ENCODE results near the gene COMMD1. TPM values are rescaled to one million over a fixed set of nuclear protein-coding genes. Genes with fewer than 3 reads are reported as not detected.
A peak's percentile ranks its signal among the peaks of the same experiment; 100 is the strongest.
"Not testable (repeated sequence)": the region's sequence is repeated elsewhere in the genome, so short reads cannot be mapped to it uniquely, and the experiment has no call there.

Gene COMMD1
- total RNA-seq, 1 donor from 2014 or later = 16.5 TPM

DNA sequence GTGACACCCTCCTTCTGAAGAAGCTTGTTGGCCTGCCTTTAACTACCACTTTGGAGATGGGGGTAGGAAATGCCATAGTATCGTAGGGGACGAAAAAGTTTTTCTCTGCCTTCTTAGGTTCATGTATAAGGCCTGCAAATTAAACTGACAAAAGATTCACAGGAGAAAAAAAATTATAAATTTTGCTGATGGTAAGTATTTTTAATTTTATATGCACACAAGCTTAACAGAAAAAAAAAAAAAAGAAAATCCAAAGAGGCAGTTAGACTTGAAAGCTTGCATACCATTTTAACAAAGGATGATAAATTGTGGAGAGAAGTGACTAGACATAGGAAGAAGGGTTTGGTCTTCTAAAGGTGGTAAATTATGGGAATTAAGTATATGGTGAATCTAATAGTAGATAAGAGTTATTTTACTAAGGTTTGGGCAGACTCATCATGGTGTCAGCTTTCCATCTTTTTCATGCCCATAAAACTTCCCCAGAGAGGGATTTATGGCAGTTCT, 227.9 kb downstream of the COMMD1 start:
- DNase-seq (ENCODE audit: low spot score) (no peak), ATAC-seq (no peak)

DNA sequence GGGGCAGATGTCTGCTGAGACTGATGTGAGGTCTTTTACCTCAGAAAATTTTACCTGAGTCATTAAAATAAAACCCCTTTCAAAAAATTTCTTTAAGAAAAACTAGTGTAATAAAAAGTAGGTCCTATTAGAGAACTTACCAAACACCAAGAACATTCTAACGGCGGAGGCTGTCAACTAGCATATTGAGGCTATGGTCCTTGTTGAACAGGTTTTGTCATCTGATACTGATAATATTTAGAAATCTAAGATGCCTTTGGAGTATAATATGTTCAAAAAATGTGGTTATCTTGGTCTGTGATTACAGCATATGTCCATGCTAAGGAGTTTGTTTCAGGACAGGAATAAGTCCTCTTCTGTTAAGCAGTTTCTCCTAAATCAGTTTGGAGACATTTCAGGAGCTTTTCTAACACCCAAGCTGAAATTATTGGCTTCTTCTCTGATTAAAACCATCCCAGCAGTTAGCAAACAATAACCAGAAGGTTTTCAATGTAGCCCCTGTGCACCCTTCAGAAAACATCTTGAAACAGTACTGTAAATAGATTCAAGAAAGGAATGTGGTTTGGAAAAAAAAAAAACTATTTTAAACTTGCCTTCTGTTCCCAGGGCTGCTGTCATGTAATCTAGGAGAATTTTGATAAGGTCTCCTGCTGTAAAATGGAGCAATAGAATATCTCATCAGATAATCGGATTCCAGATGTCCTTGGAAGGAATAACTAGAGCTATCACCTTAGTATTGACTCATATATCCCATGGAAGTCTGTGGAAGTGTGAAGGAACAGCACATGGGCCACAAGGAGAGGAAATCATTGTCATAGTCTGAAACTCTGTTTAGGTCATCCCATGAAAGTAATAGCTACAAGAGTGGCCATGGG, 231.7 kb downstream of the COMMD1 start:
- DNase-seq (ENCODE audit: low spot score) = no peak
- no peak for ATAC-seq

DNA sequence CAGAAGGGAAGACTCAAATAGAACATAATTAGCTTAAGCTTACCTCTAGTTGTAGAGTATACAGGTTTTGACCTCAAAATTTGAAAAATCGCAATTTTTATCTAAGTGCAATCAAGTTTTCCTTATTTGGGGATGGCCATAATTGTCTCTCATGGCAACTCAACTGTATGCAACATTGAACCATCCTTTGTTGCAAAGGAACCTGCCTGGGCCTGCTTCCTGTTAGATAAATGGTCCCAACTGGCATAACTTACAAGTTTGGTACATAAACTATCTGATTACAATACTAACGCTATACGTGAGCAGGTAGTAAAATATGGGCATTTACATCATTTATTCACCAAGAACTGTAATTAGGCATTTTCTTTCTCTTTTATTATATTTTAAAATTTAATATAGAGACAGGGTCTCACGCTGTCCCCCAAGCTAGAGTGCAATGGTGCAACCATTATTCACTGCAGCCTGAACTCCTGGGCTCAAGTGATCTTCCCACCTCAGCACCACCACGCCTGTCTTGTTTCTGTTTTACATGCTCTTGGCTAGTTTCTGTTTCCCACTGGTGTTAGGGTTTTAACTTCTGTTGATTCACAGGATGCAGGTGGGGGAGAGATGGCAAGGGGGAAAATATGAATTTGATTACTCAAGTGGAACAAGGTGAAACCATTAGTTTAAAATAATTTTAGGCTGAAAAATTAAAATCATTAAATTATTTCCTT, 235.1 kb downstream of the COMMD1 start:
- DNase-seq (ENCODE audit: low spot score) (no peak), ATAC-seq (no peak)

DNA sequence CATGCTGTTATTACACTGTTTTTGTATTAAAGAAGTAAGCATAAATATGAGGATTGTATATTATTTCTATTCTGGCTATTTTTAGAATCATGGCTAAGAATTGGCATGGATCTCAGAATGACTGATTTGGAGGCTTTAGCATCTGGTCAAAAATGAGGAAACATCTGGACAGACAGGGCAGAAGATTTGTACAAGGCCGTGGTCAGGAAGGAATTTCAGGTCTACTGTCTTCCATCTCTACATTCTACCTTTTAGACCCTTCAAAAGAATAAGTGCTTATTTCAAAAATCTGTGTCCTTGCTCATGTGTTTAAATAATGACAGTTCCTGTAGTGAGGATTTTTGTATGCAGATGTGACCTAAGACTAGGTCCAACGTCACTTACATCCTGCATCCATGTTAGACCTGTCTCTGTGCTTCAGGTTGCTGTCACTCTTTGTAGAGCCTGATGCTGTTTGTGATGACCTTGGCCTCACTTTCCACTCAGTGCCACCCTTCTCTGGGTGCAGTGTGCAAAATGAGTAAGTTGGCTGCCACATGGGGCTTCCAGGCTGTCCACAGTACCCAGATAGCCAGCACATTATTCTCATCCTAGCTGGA, 235.8 kb downstream of the COMMD1 start:
- DNase-seq (ENCODE audit: low spot score) (no peak), ATAC-seq (no peak)

DNA sequence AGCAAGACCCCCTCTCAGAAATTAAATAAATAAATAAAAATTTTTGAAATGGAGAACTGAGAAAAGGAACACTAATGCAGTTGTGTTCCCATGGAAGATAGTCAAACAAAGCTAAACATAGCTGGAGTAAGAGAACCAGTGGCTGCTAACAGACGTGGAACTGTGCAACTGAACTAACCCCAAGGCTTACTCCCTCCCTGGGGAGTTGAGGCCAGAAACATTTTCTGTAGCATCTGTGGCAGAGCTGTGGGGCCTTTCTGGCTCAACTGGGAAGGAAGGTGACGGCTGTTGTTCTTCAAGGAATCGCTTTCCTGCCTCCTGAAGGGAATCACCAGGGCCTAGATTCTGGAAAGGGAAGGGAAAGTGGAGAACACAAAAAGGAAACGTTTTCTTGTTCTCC, 236.6 kb downstream of the COMMD1 start:
- DNase-seq (ENCODE audit: low spot score) = no peak
- ATAC-seq = no peak

DNA sequence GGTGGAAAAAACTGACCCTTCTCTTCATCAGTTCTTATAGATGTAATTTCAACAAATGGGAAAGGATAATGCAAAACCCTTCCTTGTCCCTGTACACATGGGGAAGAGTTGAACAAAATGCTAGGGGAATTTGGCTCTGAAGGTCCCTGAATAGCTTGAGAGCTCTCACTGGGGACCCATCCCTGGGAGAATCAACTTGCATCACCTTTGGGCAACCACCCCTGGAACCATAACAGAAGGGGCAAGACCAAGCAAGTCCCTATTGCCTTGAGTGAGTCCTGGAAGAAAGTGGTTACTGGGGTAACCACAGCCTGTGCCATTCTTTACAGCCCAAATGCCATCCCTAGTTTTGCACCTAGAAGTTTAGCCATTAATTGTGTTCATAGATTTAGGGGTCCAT, 238.2 kb downstream of the COMMD1 start:
- no peak for DNase-seq (ENCODE audit: low spot score)
- ATAC-seq = no peak

DNA sequence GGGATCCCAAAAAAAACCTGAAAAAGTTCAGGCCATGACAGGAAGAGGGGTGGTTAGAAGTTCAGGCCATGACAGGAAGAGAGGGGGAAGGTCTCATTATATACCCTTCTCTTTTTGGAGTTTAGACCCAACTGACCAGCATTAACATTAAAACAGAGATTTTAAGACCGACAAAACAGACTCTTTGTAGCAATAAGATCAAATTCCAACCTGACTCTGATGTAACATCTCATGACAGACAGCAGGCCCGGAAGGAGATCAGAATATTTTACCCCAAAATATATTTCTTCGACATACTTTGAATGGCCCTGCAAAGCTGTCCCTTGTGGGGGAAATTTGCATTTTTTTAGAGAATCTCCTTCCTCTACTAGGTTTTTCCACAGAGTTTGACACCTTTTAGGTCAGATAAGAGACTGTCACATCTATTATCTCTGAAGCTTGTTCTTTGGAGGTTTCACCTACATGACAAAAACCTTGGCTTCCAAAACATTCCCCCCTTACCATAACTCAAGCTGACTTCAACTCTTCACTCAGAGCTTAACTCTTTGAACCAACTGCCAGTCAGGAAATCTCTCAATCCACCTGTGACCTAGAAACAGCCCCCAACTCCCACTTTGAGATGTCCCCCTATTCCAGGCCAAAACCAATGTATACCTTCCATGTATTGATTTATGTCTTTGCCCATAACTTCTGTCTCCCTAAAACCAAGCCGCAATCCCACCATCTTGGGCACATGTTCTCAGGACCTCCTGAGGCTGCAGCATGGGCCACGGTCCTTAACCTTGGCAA, 239.4 kb downstream of the COMMD1 start:
- ATAC-seq (peak; percentile 42), DNase-seq (ENCODE audit: low spot score) (no peak)

DNA sequence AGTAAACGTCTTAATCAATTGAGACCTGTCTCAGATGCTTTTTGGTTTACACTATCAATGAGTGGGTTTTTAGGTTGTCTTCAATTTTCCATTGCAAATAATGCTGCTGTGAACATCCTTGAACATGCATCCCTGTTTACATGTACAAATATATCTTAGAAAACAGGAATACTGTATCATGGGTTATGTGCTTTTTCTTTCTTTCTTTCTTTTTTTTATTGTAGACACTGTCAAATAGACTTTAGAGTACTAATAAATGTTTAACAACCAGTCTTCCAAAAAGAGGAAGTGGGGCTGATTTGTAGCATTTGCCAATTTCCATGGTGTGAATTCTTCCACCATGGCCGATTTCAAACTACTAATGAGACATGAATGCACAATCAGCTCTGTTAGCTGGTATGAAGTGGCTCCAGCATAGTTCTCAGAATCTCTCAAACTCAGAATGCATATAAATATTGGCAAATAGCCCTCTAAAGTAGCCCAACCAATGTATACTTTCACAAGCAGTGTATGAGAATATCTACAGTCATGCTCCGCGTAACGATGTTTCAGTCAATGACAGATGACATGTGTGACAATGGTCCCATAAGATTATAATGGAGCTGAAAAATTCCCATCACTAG, 240.1 kb downstream of the COMMD1 start:
- ATAC-seq (no peak), DNase-seq (ENCODE audit: low spot score) (no peak)

DNA sequence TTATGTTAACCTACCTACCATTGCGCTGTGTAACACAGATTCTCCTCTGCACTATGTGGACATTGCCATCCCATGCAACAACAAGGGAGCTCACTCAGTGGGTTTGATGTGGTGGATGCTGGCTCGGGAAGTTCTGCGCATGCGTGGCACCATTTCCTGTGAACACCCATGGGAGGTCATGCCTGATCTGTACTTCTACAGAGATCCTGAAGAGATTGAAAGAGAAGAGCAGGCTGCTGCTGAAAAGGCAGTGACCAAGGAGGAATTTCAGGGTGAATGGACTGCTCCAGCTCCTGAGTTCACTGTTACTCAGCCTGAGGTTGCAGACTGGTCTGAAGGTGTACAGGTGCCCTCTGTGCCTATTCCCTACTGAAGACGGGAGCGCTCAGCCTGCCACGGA, 241.3 kb downstream of the COMMD1 start:
- not testable (repeated sequence) for ATAC-seq; DNase-seq (ENCODE audit: low spot score)

DNA sequence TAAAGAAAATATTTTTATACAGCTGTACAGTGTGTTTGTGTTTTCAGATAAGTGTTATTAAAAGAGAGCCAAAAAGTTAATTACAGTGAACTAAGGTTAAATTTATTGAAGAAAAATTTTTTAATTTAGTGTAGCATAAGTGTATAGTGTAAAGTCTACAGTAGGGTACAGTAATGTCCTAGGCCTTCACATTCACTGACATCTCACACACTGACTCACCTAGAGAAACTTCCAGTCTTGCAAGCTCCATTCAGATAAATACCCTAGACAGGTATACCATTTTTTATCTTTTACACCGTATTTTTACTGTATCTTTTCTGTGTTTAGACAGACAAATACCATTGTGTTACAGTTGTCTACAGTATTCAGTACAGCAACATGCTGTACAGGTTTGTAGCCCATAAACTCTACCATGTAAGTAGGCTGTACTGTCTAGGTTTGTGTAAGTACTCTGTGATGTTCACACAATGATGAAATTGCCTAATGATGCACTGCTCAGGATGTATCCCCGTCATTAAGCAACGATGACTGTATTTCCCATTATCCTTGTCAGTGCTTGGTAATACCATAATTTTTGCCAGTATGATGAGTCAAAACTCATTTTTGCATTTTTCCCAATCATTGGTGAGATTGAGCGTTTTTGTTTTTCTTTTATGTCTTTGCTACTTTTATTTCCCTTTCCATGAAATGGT, 242.3 kb downstream of the COMMD1 start:
- no peak for DNase-seq (ENCODE audit: low spot score)
- ATAC-seq = no peak

DNA sequence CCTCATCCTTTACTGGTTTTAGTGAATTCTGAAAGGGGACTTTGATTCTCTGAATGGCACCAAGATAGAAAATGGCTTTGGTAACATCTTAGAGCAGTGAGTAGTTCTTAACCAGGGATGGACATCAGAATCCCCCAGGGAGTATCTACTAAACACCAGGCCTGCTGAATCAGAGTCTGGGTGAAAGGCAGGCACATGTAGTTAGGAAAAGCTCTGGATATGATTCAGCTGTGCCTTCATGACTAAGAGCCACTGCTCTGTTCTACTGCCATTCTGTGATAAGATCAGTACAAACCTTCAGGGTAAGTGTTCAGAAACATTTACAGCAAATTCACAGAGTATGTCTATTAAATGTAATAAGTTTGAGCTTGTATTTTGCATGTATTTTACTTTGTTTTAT, 244.2 kb downstream of the COMMD1 start:
- DNase-seq (ENCODE audit: low spot score) (no peak), ATAC-seq (no peak)

DNA sequence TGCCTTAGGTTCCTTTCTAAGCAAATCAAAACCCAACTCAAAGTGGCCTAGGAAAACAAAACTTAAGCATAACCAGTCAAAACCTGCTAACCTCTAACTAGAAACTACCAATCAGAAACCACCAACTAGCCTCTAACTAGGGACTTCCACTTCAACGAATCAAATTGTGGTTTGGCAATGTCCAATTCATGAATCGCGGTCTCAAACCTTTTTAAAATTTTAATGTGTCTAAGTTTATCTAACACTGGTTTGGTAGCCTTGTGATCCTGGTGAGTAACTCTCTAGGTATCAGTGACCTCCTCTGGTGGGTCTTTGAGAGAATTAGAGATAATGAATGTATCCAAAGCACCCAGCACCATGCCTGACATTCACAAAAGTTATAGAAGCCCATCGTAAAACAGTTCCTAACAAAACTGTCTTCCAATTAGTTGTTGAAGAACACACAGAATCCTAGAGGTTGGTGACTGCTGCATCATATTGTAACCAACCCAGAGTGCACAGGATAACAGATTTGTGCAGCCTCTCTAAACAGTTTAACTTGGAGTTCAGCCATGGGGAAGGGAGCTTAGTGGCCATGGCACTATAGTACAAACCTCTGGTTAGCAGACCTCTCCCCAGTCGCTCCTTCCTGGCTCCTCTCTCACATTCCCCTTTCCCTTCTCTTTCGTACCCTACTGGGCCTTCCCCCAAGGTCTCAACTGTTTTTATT, 245.3 kb downstream of the COMMD1 start:
- no peak for DNase-seq (ENCODE audit: low spot score)

DNA sequence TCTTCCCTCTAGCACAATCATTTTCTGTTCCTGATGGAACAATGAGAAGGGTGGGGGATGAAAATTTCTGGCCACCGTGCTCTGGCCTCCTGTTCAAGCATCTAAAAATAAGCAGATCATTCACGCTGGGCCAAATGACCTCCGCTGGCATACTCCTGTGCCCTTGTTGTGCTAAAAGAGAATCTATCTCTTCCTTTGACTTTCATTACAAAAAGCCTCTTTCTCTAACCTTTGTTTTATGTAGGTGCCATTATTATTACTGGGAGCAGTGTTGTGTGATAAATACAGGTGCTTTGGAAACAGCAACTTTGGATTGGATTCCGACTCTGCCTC, 245.8 kb downstream of the COMMD1 start:
- DNase-seq (ENCODE audit: low spot score) (no peak), ATAC-seq (no peak)

More for the DNA sequence above, 245.3 kb downstream of the COMMD1 start:
- no peak for ATAC-seq

DNA sequence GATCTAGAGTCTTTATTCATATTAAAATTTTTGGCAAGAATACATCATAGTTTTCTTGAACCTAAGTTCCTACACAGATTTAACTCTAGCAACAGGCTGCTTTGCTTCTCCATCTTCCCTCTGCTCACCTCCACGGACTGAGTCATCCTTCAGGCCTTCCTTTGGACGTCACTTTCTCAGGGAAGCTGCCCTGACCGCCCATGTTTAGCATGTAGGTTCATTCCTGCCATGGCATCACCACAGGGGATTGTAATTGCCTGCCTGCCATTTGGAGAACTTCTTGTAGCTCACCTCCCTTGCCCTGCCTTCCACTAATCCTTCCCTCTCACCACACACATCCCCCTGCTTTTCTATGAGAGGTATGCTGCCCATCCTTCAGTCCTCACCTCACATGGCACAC, 246.5 kb downstream of the COMMD1 start:
- DNase-seq (ENCODE audit: low spot score) = no peak
- no peak for ATAC-seq

DNA sequence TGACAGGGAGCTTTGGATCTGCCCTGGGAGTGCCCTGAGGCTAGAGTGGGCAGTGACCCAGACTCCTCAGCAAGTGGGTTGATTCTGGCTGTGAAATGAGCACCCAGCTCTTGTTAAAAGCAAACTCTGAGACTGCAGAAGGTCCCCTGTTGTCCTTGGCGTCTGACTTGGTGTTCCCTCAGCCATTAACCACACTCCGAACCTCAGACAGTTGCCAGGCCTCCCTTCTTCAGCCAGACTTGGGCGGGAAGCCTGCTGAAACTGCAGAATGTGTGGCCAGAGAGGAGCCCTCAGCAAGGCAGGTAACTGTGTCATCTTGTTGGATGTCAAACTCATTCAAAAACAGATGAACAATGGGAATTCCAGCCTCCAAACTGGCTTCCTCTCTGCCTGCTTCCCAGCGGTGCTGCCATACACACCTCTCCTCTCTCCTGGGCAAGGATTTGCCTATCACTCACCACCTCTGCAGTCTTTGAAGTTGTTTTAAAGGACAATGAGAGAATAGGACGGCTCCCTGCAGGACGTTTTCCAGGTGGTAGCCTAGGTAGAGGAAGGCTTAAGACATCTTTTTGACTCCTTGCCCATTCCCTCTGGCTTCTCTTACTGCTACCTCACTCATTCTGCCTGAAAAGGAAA, 251.5 kb downstream of the COMMD1 start:
- ATAC-seq (no peak), DNase-seq (ENCODE audit: low spot score) (no peak)

DNA sequence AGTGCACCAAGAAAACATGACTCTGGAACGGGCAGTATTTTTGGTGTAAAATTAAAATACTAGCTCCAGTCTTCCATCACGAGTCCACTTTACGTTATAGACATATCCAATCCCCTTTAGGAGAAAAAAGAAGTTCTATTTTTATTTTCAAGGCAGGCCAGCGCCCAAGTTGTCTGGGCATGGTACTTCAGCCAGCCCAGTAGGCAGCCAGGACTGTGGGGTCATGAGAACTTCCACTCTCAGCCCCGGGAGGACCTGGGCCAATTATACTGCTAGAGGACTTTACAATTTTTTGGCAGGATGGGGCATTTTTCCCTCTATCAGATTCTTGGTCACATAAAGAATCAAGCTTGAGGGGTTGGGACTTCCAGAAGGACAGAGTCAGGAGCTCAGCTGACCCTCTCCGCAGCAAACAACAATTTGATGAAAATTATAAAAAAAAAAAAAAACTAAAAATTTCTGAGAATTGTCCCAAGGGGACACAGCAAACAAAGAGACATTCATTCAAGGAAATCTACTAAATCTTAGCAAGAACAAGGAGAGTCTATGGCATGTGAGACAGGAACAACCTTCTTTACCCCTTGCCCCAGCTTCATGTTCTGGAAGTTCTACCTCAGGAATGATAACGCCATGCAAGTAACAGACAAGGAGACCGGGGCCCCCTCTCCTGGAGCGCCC, 253.1 kb downstream of the COMMD1 start:
- DNase-seq (ENCODE audit: low spot score) = no peak
- ATAC-seq = no peak

DNA sequence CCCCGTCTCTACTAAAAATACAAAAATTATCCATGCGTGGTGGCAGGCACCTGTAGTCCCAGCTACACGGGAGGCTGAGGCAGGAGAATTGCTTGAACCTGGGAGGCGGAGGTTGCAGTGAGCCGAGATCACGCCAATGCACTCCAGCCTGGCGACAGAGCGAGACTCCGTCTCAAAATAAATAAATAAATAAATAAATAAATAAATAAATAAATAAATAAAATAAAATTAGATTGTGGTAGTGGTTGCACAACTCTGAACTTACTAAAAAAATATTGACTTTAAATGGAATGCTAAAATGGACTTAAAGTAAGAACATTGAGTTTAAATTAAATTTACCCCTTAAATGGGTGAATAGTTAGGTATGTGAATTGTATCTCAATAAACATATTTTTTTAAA, 255.2 kb downstream of the COMMD1 start:
- not testable (repeated sequence) for DNase-seq (ENCODE audit: low spot score); ATAC-seq

DNA sequence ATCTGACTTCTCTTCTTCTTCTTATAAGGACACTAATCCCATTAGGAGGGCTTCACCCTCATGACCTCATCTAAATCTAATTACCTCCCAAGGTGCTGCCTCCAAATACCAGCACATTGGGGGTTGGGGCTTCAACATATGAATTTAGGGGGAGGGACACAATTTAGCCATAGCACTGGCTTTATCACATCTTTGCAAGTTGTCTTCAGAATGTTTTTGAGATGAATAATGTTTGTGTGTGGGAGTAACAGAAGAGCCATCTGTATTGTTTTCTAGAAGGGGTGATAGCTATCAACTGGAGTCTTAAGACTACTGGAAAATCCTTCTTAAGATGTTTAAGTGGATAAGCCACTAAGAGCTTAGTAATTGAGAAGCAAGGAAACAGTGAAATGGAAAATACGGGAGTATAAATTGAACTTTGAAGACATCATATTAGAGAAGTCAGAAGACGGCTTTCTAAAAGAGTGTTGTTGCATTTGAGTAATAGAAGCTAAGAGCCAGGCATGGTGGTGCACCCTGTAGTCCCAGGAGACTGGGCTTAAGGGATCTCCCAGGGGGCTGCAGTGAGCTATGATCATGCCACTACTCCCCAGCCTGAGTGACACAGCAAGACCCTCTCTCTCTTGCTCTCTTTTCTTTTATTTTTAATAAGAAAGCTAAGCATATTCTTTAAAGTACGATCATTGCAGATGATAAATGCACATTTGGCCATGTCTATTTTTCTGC, 257.8 kb downstream of the COMMD1 start:
- ATAC-seq (no peak), DNase-seq (ENCODE audit: low spot score) (no peak)

All from left lobe of liver (tissue), 2 donors.